ENCODE data around the gene LYSMD1.

Gene LYSMD1

GRCh38 chr1:151175041-151175741 lies 9.5 kb upstream of the LYSMD1 start:
- no peak for DNase-seq

- no peak for DNase-seq
Measured at GRCh38 chr1:151171190-151171589, 5.5 kb upstream of the LYSMD1 start.

- no peak for DNase-seq
Measured at GRCh38 chr1:151167116-151167515, 1.4 kb upstream of the LYSMD1 start.

GRCh38 chr1:151166505-151166956 lies 829 bp upstream of the LYSMD1 start:
- DNase-seq: no peak

GRCh38 chr1:151165281-151165737 lies 393 bp downstream of the LYSMD1 start:
- DNase-seq: no peak

- no peak for DNase-seq
Measured at GRCh38 chr1:151164732-151165280, 896 bp downstream of the LYSMD1 start.

- no peak for DNase-seq
Measured at GRCh38 chr1:151159373-151159772, 6.3 kb downstream of the LYSMD1 start.

GRCh38 chr1:151158751-151159251 lies 6.9 kb downstream of the LYSMD1 start:
- no peak for DNase-seq

- no peak for DNase-seq
Measured at GRCh38 chr1:151158326-151158725, 7.4 kb downstream of the LYSMD1 start.

- DNase-seq: no peak
Measured at GRCh38 chr1:151157067-151157531, 8.6 kb downstream of the LYSMD1 start.

GRCh38 chr1:151156515-151156819 lies 9.2 kb downstream of the LYSMD1 start, which contains the start of gene TNFAIP8L2:
Gene TNFAIP8L2, plus strand, starts transcription at chr1:151156649. Its CDS starts 2,049 bp downstream, at chr1:151158698.
- DNase-seq: no peak

GRCh38 chr1:151147665-151148064 lies 18.0 kb downstream of the LYSMD1 start:
- no peak for DNase-seq

- no peak for DNase-seq
Measured at GRCh38 chr1:151147132-151147503, 18.6 kb downstream of the LYSMD1 start.

- DNase-seq: peak; percentile 95
Measured at GRCh38 chr1:151146412-151147131, 19.1 kb downstream of the LYSMD1 start, which contains the start of gene SEMA6C. Gene SEMA6C, minus strand, starts transcription at chr1:151146631. Its CDS starts 4,010 bp downstream, at chr1:151142621.

GRCh38 chr1:151146072-151146411 lies 19.7 kb downstream of the LYSMD1 start:
- peak; percentile 42 for DNase-seq

GRCh38 chr1:151145304-151146071 lies 20.2 kb downstream of the LYSMD1 start:
- no peak for DNase-seq

- DNase-seq: no peak
Measured at GRCh38 chr1:151144474-151145303, 21.0 kb downstream of the LYSMD1 start.

- no peak for DNase-seq
Measured at GRCh38 chr1:151143986-151144385, 21.7 kb downstream of the LYSMD1 start.

GRCh38 chr1:151143057-151143435 lies 22.7 kb downstream of the LYSMD1 start:
- DNase-seq: no peak

- DNase-seq: no peak
Measured at GRCh38 chr1:151142411-151143056, 23.2 kb downstream of the LYSMD1 start.

- no peak for DNase-seq
Measured at GRCh38 chr1:151137789-151138188, 27.9 kb downstream of the LYSMD1 start.
